ENCODE data around the gene UTF1.

The UTF1 gene

GRCh38 chr10:133275684-133276092 is 45.7 kb downstream of the UTF1 start:
- no peak for DNase-seq (ENCODE audit: low read depth in 2 of 2)
- H3K4me3 ChIP-seq (replicated peaks in 1 of 2; ENCODE audit: low read depth in 2 of 2, low read length in 2 of 2) = no peak overlapping the region
- TF ChIP-seq CTCF (IDR thresholded peaks at IDR 0.05; ENCODE audit: low read depth, low read length) = no peak

GRCh38 chr10:133276100-133276434 is 46.0 kb downstream of the UTF1 start:
- H3K4me3 ChIP-seq (replicated peaks in 1 of 2; ENCODE audit: low read depth in 2 of 2, low read length in 2 of 2) = no peak overlapping the region
- DNase-seq (ENCODE audit: low read depth in 2 of 2) = no peak
- no peak for TF ChIP-seq CTCF (IDR thresholded peaks at IDR 0.05; ENCODE audit: low read depth, low read length)

- TF ChIP-seq CTCF (IDR thresholded peaks at IDR 0.05; ENCODE audit: low read depth, low read length) = no peak
- DNase-seq (ENCODE audit: low read depth in 2 of 2) = no peak
- H3K4me3 ChIP-seq (replicated peaks in 1 of 2; ENCODE audit: low read depth in 2 of 2, low read length in 2 of 2) = no peak within 1 kb of the TSS
Observed at GRCh38 chr10:133276435-133277201, 46.6 kb downstream of the UTF1 start, which contains the start of gene ADAM8. TSS of gene ADAM8 (minus strand) at chr10:133276868. CDS start at chr10:133276817, 51 bp downstream.

- TF ChIP-seq CTCF (IDR thresholded peaks at IDR 0.05; ENCODE audit: low read depth, low read length) = no peak
- no peak for DNase-seq (ENCODE audit: low read depth in 2 of 2)
- H3K4me3 ChIP-seq (replicated peaks in 1 of 2; ENCODE audit: low read depth in 2 of 2, low read length in 2 of 2) = no peak overlapping the region
Observed at GRCh38 chr10:133277277-133277992, 47.4 kb downstream of the UTF1 start.

- H3K4me3 ChIP-seq (replicated peaks in 1 of 2; ENCODE audit: low read depth in 2 of 2, low read length in 2 of 2) = no peak overlapping the region
- TF ChIP-seq CTCF (IDR thresholded peaks at IDR 0.05; ENCODE audit: low read depth, low read length) = no peak
- no peak for DNase-seq (ENCODE audit: low read depth in 2 of 2)
Observed at GRCh38 chr10:133277993-133278576, 48.1 kb downstream of the UTF1 start.

- no peak for TF ChIP-seq CTCF (IDR thresholded peaks at IDR 0.05; ENCODE audit: low read depth, low read length)
- peak; percentile 44 to 45 for DNase-seq (ENCODE audit: low read depth in 2 of 2)
- H3K4me3 ChIP-seq (replicated peaks in 1 of 2; ENCODE audit: low read depth in 2 of 2, low read length in 2 of 2) = no peak overlapping the region
Observed at GRCh38 chr10:133278577-133279265, 48.7 kb downstream of the UTF1 start.
